Activated naive CD8-positive, alpha-beta T cell treated with anti-CD3 and anti-CD28 coated beads, Interleukin-2, amount 50 U/mL, for 16 hours (primary cell): ENCODE measurements around the gene PLCG1.

Experiments
- DNase-seq: peaks from one replicate; pipeline ENCODE4 v3.0.0-alpha.2; 2020; ENCODE audit warnings: low read depth, low spot score

Gene PLCG1

GRCh38 chr20:41213150-41213820, 75.9 kb downstream of the PLCG1 start:
- DNase-seq, result no peak

- no peak for DNase-seq
Observed at GRCh38 chr20:41214202-41214601, 76.9 kb downstream of the PLCG1 start.

DNA sequence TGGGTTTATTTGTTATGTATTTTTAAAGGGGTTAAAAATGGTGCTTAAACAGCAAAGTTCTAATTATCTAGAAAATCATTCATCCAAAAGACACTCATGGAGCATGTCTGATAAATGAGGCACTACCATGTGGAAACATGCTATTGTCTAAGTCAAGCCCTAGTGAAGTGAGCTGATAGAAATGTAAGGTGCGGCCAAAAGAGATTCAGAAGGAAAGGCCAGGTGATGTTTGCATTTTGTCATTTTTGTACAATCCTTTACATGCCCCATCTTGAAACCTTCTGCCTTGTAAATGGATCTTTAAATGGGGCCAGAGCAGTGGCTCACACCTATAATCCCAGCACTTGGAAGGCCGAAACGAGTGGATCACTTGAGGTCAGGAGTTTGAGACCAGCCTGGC, 77.3 kb downstream of the PLCG1 start:
- no peak for DNase-seq

DNA sequence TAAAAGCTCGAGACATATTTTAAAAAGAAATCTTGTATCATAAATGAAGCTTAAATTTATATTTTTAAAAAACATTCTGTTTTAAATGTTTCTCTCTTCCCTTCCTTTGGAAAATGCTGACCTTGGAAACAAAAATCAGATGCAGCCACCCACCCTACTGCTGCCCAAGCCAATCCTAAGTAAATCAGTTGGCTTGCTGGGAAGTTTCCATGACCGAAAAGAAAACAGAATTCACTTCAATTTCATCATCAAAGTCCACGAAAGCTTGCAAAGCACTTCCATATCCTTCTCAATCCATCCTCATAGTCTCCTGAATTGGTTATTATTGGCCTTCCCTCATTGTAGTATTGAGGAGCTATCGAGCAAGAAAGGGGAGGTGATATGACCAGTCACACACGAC, 80.1 kb downstream of the PLCG1 start:
- no peak for DNase-seq

- DNase-seq, result no peak
Observed at GRCh38 chr20:41218466-41218865, 81.1 kb downstream of the PLCG1 start.

DNA sequence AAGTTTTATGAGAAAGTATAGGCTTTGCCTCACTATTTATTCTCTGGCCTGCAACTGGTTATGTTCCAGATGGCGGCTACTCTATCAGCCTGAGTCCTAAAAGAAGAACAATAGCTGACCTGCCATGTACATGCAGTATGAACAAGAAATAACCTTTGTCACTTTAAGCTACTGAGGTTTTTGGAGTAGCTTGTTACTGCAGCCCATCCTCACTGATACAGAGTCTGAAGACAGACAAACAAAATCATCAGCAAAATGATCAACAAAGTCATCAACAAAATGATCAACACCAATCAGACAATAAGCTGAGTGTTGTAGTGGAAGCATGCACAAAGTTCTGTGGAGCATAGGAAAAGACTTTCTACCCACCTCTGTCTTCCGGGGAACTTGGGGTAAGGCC, 82.5 kb downstream of the PLCG1 start:
- DNase-seq, result no peak

GRCh38 chr20:41221614-41222218, 84.4 kb downstream of the PLCG1 start:
- no peak for DNase-seq

DNA sequence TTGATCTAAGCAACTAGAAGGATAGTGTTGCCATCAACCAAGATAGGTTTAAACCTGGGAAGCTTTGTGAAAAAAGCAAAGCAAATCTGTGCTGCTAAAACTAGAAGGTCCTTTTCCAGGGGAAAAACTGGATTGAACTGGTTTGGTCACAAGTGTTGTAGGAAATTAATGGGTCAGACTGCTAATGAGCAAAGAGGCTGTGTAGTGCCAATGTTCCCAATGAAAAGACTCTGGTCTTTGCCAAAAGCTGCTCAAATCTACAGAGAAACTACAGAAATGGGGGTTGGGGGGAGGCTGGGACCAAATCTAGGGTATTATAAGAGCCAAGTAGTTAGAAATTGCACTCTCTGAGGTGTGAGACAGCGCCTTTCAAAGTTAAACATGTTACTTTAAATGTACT, 85.0 kb downstream of the PLCG1 start:
- no peak for DNase-seq

DNA sequence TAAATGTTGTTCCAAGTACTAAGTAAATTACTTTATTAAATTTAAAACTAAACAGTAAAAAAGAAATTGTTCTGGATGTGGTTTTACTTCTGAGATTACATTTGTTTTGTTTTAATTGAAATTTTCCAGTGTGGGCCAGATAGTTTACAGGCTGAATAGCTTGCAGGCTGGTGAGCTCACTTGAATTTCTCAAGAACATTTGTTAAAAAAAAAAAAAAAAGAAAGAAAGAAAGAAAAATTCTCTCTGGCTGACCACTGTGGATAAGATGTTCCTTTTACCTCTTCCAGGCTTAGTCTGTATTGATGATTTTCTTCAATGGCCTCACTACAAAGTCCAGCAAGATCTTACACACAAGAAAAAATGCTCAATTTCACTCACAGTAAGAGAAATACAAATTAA, 85.4 kb downstream of the PLCG1 start:
- DNase-seq, result no peak

DNA sequence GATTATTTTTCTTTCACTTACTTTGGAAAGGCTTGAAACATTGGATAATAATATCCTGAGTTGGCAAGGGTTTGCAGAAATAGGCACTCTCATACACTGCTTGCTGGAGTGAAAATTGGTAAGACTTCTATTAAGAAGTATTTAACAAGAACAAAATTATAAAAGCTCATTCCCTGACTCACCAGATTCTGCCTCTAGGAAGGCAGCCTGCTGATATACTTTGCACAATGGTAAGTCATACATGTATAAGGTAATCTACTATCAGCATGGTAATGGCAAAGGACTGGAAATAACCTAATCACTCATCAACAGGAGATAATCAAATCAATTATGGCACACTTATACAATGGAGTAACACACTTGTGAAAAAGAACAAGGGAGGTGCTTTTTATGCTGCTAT, 85.8 kb downstream of the PLCG1 start:
- DNase-seq, result no peak

DNA sequence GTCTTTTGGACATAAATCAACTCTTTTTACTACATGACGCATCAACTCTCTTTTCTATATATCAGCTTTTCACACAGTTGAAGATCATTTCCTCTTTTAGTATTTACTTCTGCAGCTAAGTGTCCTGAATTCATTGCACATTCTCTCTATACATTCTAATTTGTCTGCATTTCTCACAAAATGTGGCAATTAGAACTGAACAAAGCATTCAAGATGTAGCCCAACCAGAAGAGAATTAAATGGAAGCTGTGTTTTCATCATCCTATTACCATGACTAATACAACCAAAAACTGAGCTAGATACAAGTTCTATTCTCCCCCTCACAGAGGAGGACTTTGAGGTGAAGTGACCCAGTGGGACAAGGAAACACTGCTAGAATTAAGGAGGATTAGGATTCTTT, 86.9 kb downstream of the PLCG1 start:
- DNase-seq, result no peak

- no peak for DNase-seq
Observed at GRCh38 chr20:41225091-41225490, 87.7 kb downstream of the PLCG1 start.

DNA sequence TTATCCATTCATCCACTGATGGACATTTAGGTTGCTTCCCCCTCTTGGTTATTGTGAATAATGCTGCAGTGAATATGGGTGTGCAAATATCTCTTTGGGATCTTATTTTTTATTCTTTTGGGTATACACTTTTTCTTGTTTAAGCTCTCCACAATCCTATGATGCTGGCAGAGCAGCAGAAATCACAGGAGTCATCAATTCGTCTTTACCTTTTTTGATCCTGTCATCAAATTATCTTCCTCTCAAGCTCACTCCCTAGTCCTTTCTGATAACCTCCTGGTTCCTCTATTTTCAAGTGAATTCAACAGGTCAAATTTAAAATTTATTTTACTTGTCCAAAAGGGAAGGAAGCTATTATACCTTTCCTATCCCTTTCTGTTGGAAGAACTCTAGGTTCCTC, 89.1 kb downstream of the PLCG1 start:
- DNase-seq, result no peak
